Measurements from ENCODE around the gene CD226. TPM values are rescaled to one million over a fixed set of nuclear protein-coding genes. Genes with fewer than 3 reads are reported as not detected.

The CD226 gene
- total and polyA plus RNA-seq, 8 donors: under 0.01 to 10.5 (median 0.89) TPM; not detected in 1

DNA sequence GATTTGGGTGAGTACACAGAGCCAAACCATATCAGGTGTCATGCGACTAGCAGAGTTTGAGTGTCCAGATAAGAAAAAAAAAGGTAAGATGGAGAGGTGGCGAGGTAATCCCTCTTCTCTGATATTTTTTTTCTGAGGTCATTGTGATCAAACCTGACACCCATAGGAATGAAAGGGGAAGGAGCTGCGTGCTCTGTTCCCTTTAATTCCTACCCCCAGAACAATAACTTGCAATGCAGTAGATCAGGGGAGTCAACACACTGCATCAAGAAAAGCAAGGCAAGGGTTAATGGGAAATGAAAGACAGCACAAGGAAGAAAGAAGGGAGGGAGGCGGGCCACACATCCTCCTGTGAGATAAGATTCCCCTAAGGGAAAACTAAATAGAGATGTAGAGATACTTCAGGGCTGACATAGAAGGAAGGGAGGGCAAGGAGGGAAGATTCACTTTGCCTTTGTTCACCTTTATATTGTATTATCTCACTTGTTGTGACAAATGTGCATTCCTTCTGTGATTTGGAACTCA is 132.8 kb downstream of the CD226 start:
- Histone ChIP-seq H3K4me3 (no peak overlapping the region), H3K27me3 (no peaks in the 10 kb centered on the region), H3K36me3 (no peaks in the 10 kb centered on the region), H3K27ac (no peak overlapping the region), H3K4me1 (no peaks in the 10 kb centered on the region), H3K9me3 (peaks cover 0 to under 1% (median 0%) of the 10 kb centered on the region in 4 donors)
- 42 to 58% (median 55%) methylated on average over 4 of the region's 4 CpGs for WGBS, 5 donors
- DNase-seq: no peak
- TF ChIP-seq POLR2A (IDR thresholded peaks at IDR 0.05) (no peak), EP300 (IDR thresholded peaks at IDR 0.05) (no peak), POLR2AphosphoS5 (IDR thresholded peaks at IDR 0.05) (no peak)
- TF ChIP-seq, protein P1, sequence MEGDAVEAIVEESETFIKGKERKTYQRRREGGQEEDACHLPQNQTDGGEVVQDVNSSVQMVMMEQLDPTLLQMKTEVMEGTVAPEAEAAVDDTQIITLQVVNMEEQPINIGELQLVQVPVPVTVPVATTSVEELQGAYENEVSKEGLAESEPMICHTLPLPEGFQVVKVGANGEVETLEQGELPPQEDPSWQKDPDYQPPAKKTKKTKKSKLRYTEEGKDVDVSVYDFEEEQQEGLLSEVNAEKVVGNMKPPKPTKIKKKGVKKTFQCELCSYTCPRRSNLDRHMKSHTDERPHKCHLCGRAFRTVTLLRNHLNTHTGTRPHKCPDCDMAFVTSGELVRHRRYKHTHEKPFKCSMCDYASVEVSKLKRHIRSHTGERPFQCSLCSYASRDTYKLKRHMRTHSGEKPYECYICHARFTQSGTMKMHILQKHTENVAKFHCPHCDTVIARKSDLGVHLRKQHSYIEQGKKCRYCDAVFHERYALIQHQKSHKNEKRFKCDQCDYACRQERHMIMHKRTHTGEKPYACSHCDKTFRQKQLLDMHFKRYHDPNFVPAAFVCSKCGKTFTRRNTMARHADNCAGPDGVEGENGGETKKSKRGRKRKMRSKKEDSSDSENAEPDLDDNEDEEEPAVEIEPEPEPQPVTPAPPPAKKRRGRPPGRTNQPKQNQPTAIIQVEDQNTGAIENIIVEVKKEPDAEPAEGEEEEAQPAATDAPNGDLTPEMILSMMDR (IDR thresholded peaks at IDR 0.05): no peak
- intact Hi-C loops (cut with DNase I; ENCODE audit: low total_unique reads): no loop called here

- DNase-seq: no peak
- Histone ChIP-seq H3K27ac (no peak overlapping the region), H3K27me3 (no peaks in the 10 kb centered on the region), H3K9me3 (no peaks in the 10 kb centered on the region), H3K4me1 (no peaks in the 10 kb centered on the region), H3K36me3 (no peaks in the 10 kb centered on the region), H3K4me3 (no peak overlapping the region)
- TF ChIP-seq, protein P1 (IDR thresholded peaks at IDR 0.05): no peak
- TF ChIP-seq EP300 (IDR thresholded peaks at IDR 0.05) (no peak), POLR2A (IDR thresholded peaks at IDR 0.05) (no peak), POLR2AphosphoS5 (IDR thresholded peaks at IDR 0.05) (no peak)
- 54 to 74% (median 65%) methylated on average over 1 of the region's 1 CpG for WGBS, 5 donors
- intact Hi-C loops (cut with DNase I; ENCODE audit: low total_unique reads): no loop called here
Measured at GRCh38 chr18:69813559-69813958, 134.1 kb downstream of the CD226 start.

GRCh38 chr18:69808399-69808798 is 139.3 kb downstream of the CD226 start:
- Histone ChIP-seq H3K9me3 (no peaks in the 10 kb centered on the region), H3K36me3 (no peaks in the 10 kb centered on the region), H3K27me3 (no peaks in the 10 kb centered on the region), H3K4me1 (no peaks in the 10 kb centered on the region), H3K27ac (no peak overlapping the region), H3K4me3 (no peak overlapping the region)
- no peak for DNase-seq
- WGBS, 5 donors: 50 to 69% (median 57%) methylated on average over 2 of the region's 2 CpGs
- TF ChIP-seq, protein P1 (IDR thresholded peaks at IDR 0.05): no peak
- TF ChIP-seq POLR2AphosphoS5 (IDR thresholded peaks at IDR 0.05) (no peak), POLR2A (IDR thresholded peaks at IDR 0.05) (no peak), EP300 (IDR thresholded peaks at IDR 0.05) (no peak)
- intact Hi-C loops (cut with DNase I; ENCODE audit: low total_unique reads): no loop called here

DNA sequence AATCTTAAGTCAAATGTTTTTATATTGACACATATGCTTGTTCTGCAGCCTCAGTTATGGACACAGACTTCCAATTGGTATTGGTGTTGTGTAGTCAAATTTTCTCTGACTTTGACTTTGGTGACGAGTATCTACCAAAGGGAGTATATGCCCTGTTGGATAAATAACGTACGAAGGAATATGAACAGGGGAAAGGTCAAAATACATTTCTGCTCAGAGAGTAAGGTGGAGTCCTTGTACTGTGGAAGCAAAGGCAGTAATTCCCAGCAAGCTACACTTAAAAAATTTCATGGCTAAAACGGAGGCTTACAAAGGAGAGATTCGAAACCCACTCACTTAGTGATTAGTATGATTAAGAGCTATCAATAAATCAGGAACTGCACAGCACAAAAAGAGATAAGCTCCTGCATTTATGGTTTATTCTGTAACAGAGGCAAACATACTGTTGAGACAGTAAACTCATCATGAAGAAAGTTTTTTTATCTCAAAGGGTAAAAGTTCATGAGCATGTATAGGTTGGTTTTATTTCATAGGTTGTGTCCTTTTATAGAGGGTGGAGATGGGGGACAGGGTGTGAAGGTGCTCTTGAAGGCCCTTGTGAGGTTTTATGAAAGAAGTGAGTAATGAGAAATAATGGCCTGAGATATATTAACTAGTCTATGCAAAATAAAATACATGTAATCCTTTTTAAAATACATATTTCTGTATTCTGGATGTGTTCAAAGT is 142.7 kb downstream of the CD226 start:
- no peak for TF ChIP-seq POLR2A (IDR thresholded peaks at IDR 0.05)
- TF ChIP-seq, protein P1 (IDR thresholded peaks at IDR 0.05): no peak
- no peak for TF ChIP-seq POLR2AphosphoS5 (IDR thresholded peaks at IDR 0.05)
- no peak for TF ChIP-seq EP300 (IDR thresholded peaks at IDR 0.05)
- intact Hi-C loops (cut with DNase I; ENCODE audit: low total_unique reads): no loop called here
- Histone ChIP-seq H3K27me3 (no peaks in the 10 kb centered on the region), H3K27ac (no peak overlapping the region), H3K36me3 (no peaks in the 10 kb centered on the region), H3K9me3 (no peaks in the 10 kb centered on the region), H3K4me1 (no peaks in the 10 kb centered on the region), H3K4me3 (no peak overlapping the region)
- 76 to 84% (median 83%) methylated on average over 5 of the region's 5 CpGs for WGBS, 5 donors
- no peak for DNase-seq

Data from stomach (tissue), 9 donors.